BLaER1 (cell line): ENCODE data around the gene BOLA2B.

Experiments
- H3K27ac ChIP-seq: shearing (Covaris generic); formaldehyde crosslinking; 2 replicates; pipeline ENCODE4 v1.8.1; 2022
- H3K27me3 ChIP-seq: shearing (Covaris generic); formaldehyde crosslinking; 2 replicates; pipeline ENCODE4 v1.8.1; 2022
- H3K36me3 ChIP-seq: shearing (Covaris generic); formaldehyde crosslinking; 2 replicates; pipeline ENCODE4 v1.8.1; 2022
- H3K4me1 ChIP-seq: shearing (Covaris generic); formaldehyde crosslinking; 2 replicates; pipeline ENCODE4 v1.8.1; 2022
- H3K4me2 ChIP-seq: shearing (Covaris generic); formaldehyde crosslinking; 2 replicates; pipeline ENCODE4 v1.8.1; 2022
- H3K4me3 ChIP-seq: shearing (Covaris generic); formaldehyde crosslinking; 2 replicates; pipeline ENCODE4 v1.8.1; 2022
- H3K9ac ChIP-seq: shearing (Covaris generic); formaldehyde crosslinking; 2 replicates; pipeline ENCODE4 v1.8.1; 2022
- H3K9me3 ChIP-seq: shearing (Covaris generic); formaldehyde crosslinking; 2 replicates; pipeline ENCODE4 v1.8.1; 2022
- H4K20me1 ChIP-seq: shearing (Covaris generic); formaldehyde crosslinking; 2 replicates; pipeline ENCODE4 v1.8.1; 2022
- Cebpa-rat ChIP-seq: shearing (Covaris generic); IDR thresholded peaks from 2 replicates; pipeline ENCODE4 v1.8.1; 2022

The BOLA2B gene

GRCh38 chr16:30155188-30155587 is 38.3 kb downstream of the BOLA2B start:
- Histone ChIP-seq H3K4me1 (no peaks in the 10 kb centered on the region; the same call in 1 of the 2 replicates), H3K4me3 (no peak overlapping the region), H3K27me3 (no peaks in the 10 kb centered on the region), H3K27ac (no peak overlapping the region), H3K36me3 (no peaks in the 10 kb centered on the region), H3K9me3 (peaks cover 10% of the 10 kb centered on the region), H4K20me1 (no peaks in the 10 kb centered on the region), H3K9ac (no peak overlapping the region), H3K4me2 (no peak overlapping the region)
- TF ChIP-seq Cebpa-rat: no peak

- Histone ChIP-seq H3K9ac (no peak overlapping the region), H3K4me3 (no peak overlapping the region), H3K27me3 (no peaks in the 10 kb centered on the region), H3K4me1 (no peaks in the 10 kb centered on the region), H3K27ac (no peak overlapping the region), H4K20me1 (no peaks in the 10 kb centered on the region), H3K4me2 (no peak overlapping the region), H3K9me3 (peaks cover 33% of the 10 kb centered on the region), H3K36me3 (no peaks in the 10 kb centered on the region)
- no peak for TF ChIP-seq Cebpa-rat
Measured at GRCh38 chr16:30152517-30152916, 40.9 kb downstream of the BOLA2B start.

DNA sequence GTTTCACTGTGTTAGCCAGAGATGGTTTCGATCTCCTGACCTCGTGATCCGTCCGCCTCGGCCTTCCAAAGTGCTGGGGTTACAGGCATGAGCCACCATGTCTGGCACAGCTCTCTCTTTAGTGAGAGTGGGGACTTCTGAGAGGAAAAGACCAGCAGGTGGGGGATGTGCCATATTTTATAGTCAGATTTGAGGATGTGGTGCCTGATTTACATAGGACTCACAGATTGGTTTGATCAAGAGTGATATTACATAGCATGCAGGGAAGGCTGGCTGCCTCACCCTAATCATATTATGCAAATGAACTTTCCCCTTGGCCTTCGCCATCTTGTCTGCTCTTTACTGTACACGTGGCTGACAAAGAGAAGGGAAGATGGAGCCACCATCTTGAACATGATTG is 42.4 kb downstream of the BOLA2B start:
- Histone ChIP-seq H3K36me3 (no peaks in the 10 kb centered on the region), H3K4me3 (no peak overlapping the region), H3K27ac (no peak overlapping the region), H3K9ac (no peak overlapping the region), H4K20me1 (no peaks in the 10 kb centered on the region), H3K4me2 (no peak overlapping the region), H3K9me3 (peaks cover 33% of the 10 kb centered on the region), H3K4me1 (no peaks in the 10 kb centered on the region), H3K27me3 (no peaks in the 10 kb centered on the region)
- TF ChIP-seq Cebpa-rat: no peak

DNA sequence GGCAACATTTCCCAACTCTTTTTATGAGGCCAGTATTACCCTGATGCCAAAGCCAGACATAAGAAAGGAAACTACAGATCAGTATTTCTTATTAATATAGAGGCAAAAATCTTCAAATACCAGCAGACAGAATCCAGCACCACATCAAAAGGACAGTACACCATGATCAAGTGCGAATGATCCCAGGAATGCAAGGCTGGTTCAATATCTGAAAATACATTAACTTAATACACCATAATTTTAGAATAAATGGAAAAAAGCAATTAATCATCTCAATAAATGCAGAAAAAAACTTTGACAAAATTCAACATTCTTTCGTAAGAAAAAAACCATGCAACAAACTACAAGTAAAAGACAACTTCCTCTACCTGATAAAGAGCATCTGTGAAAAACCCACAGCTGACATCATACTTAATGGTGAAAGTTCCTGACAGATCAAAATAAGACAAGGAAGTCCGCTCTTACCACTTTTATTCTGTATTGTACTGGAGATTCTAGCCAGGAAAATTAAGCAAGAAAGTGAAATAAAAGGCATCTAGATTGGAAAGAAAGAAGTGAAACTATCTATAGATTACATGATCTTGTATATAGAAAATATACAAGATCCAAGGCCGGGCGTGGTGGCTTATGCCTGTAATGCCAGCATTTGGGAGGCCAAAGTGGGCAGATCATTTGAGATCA is 44.1 kb downstream of the BOLA2B start:
- no peaks in the 10 kb centered on the region for H3K4me1 ChIP-seq
- H3K9ac ChIP-seq: no peak overlapping the region
- H3K27ac ChIP-seq: no peak overlapping the region
- H3K9me3 ChIP-seq: peaks cover 33% of the 10 kb centered on the region
- H3K4me3 ChIP-seq: no peak overlapping the region
- H3K4me2 ChIP-seq: no peak overlapping the region
- TF ChIP-seq Cebpa-rat: no peak
- H3K27me3 ChIP-seq: no peaks in the 10 kb centered on the region
- no peaks in the 10 kb centered on the region for H4K20me1 ChIP-seq
- H3K36me3 ChIP-seq: no peaks in the 10 kb centered on the region

- no peak for TF ChIP-seq Cebpa-rat
- H3K36me3 ChIP-seq: no peaks in the 10 kb centered on the region
Measured at GRCh38 chr16:30147843-30148510, 45.5 kb downstream of the BOLA2B start.

DNA sequence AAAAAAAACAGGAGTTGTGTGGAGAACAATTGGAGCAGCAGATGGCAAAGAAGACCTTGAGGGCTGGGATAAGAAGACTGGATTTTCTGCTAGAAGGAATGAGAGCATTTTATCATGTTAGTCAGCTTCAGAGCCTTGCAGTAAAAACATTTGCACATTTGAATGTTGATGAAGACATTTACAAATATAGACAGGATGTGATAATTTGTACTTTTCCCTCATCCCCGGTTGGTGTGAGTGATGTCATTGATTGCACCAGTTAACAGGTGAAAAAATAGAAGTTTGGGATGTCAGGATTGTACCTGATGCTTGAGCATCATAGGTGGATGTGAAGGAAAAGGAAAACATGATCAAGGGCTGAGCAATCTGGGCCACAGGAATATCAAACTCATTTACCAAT is 47.8 kb downstream of the BOLA2B start:
- no peaks in the 10 kb centered on the region for H3K4me1 ChIP-seq
- no peak overlapping the region for H3K27ac ChIP-seq
- no peak overlapping the region for H3K4me3 ChIP-seq
- no peaks in the 10 kb centered on the region for H3K27me3 ChIP-seq
- no peaks in the 10 kb centered on the region for H3K36me3 ChIP-seq
- no peak for TF ChIP-seq Cebpa-rat
- H4K20me1 ChIP-seq: no peaks in the 10 kb centered on the region
- H3K9me3 ChIP-seq: peaks cover 27% of the 10 kb centered on the region
- H3K4me2 ChIP-seq: no peak overlapping the region
- no peak overlapping the region for H3K9ac ChIP-seq

More at GRCh38 chr16:30147843-30148510, 45.5 kb downstream of the BOLA2B start:
- Histone ChIP-seq H3K9me3 (peaks cover 33% of the 10 kb centered on the region), H3K27ac (no peak overlapping the region), H3K27me3 (no peaks in the 10 kb centered on the region), H3K4me2 (no peak overlapping the region), H3K4me1 (no peaks in the 10 kb centered on the region), H4K20me1 (no peaks in the 10 kb centered on the region), H3K4me3 (no peak overlapping the region), H3K9ac (no peak overlapping the region)

DNA sequence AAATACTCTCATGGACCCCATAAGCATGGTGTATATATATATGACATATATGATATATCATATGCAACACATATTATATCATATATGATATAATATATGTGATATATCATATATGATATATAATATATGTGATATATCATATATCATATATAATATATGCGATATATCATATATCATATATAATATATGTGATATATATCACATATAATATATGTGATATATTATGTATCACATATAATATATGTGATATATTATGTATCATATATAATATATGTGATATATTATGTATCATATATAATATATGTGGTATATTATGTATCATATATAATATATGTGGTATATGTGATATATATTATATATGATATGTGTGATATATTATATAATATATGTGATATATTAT is 48.5 kb downstream of the BOLA2B start:
- H3K4me3 ChIP-seq: no peak overlapping the region
- H3K27me3 ChIP-seq: no peaks in the 10 kb centered on the region
- no peaks in the 10 kb centered on the region for H3K36me3 ChIP-seq
- H3K9me3 ChIP-seq: peaks cover 20% of the 10 kb centered on the region
- H3K9ac ChIP-seq: no peak overlapping the region
- H4K20me1 ChIP-seq: no peaks in the 10 kb centered on the region
- H3K27ac ChIP-seq: no peak overlapping the region
- H3K4me2 ChIP-seq: no peak overlapping the region
- no peak for TF ChIP-seq Cebpa-rat
- H3K4me1 ChIP-seq: peaks cover 6% of the 10 kb centered on the region

GRCh38 chr16:30144017-30144416 is 49.4 kb downstream of the BOLA2B start:
- H3K27me3 ChIP-seq: no peaks in the 10 kb centered on the region
- H3K27ac ChIP-seq: no peak overlapping the region
- no peak overlapping the region for H3K4me2 ChIP-seq
- peaks cover 15% of the 10 kb centered on the region for H3K4me1 ChIP-seq
- H4K20me1 ChIP-seq: no peaks in the 10 kb centered on the region
- peaks cover 11% of the 10 kb centered on the region for H3K9me3 ChIP-seq
- H3K36me3 ChIP-seq: no peaks in the 10 kb centered on the region
- H3K4me3 ChIP-seq: no peak overlapping the region
- no peak overlapping the region for H3K9ac ChIP-seq
- no peak for TF ChIP-seq Cebpa-rat

DNA sequence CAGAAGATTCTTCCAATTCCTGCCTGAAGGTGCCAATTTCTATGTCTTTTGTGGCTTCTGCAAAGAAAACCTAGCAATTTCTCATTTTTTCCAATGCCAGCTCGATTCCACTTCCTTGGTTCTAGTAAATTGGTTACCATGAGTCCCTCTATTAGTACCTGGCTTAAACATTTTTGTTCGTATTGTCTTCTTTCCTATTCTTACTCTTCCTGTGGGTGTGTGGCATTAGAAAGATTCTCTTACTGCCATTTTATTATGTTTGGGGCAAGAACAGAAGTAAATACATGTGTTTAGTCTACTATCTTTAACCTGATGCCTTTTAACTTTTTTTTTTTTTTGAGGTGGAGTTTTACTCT is 50.1 kb downstream of the BOLA2B start:
- no peak overlapping the region for H3K4me2 ChIP-seq
- no peaks in the 10 kb centered on the region for H3K27me3 ChIP-seq
- peaks cover 5% of the 10 kb centered on the region; the same call in 1 of the 2 replicates for H3K9me3 ChIP-seq
- H4K20me1 ChIP-seq: no peaks in the 10 kb centered on the region
- H3K9ac ChIP-seq: no peak overlapping the region
- TF ChIP-seq Cebpa-rat: no peak
- H3K4me1 ChIP-seq: peaks cover 22% of the 10 kb centered on the region
- H3K4me3 ChIP-seq: no peak overlapping the region
- no peaks in the 10 kb centered on the region for H3K36me3 ChIP-seq
- no peak overlapping the region for H3K27ac ChIP-seq
